ENCODE data around the gene IRF2BP1.

The IRF2BP1 gene

GRCh38 chr19:45881909-45882528 is 3.9 kb downstream of the IRF2BP1 start:
- TF ChIP-seq CTCF (IDR thresholded peaks at IDR 0.05), result no peak
- intact Hi-C loops (cut with DNase I; ENCODE audit: low total_unique reads), result loop anchor here (2.0 to 10.0 kb wide), 3 partner anchors 39 to 133 kb away; partner anchors contain the start of gene RSPH6A
- Histone ChIP-seq H3K36me3 (peaks cover 5 to 14% (median 13%) of the 10 kb centered on the region in 3 donors), H3K4me3 (no peak overlapping the region), H3K27ac (no peak overlapping the region), H3K4me1 (peaks cover 3 to 57% (median 39%) of the 10 kb centered on the region in 4 donors), H3K27me3 (no peaks in the 10 kb centered on the region), H3K9me3 (no peaks in the 10 kb centered on the region)
- no peak for DNase-seq

- intact Hi-C loops (cut with DNase I; ENCODE audit: low total_unique reads), result loop anchor here (2.0 to 10.0 kb wide), 3 partner anchors 40 to 134 kb away; partner anchors contain the start of gene RSPH6A
- Histone ChIP-seq H3K27me3 (no peaks in the 10 kb centered on the region), H3K9me3 (no peaks in the 10 kb centered on the region), H3K4me3 (no peak overlapping the region), H3K36me3 (peaks cover 5 to 14% (median 13%) of the 10 kb centered on the region in 3 donors), H3K27ac (no peak overlapping the region), H3K4me1 (peaks cover 3 to 61% (median 43%) of the 10 kb centered on the region in 4 donors)
- no peak for TF ChIP-seq CTCF (IDR thresholded peaks at IDR 0.05)
- DNase-seq, result no peak
Observed at GRCh38 chr19:45881082-45881908, 4.6 kb downstream of the IRF2BP1 start.

GRCh38 chr19:45879971-45880370 is 6.0 kb downstream of the IRF2BP1 start:
- H3K4me3 ChIP-seq, result no peak overlapping the region
- DNase-seq, result no peak
- no peak for TF ChIP-seq CTCF (IDR thresholded peaks at IDR 0.05)
- H3K9me3 ChIP-seq, result no peaks in the 10 kb centered on the region
- intact Hi-C loops (cut with DNase I; ENCODE audit: low total_unique reads), result loop anchor here (2.0 to 10.0 kb wide), 3 partner anchors 41 to 135 kb away; partner anchors contain the start of gene RSPH6A
- H3K27me3 ChIP-seq, result no peaks in the 10 kb centered on the region
- no peak overlapping the region for H3K27ac ChIP-seq
- peaks cover 1 to 57% (median 37%) of the 10 kb centered on the region in 4 donors for H3K4me1 ChIP-seq
- H3K36me3 ChIP-seq, result peaks cover 5 to 14% (median 12%) of the 10 kb centered on the region in 3 donors

GRCh38 chr19:45879055-45879454 is 6.9 kb downstream of the IRF2BP1 start:
- Histone ChIP-seq H3K27me3 (no peaks in the 10 kb centered on the region), H3K27ac (no peak overlapping the region), H3K36me3 (peaks cover under 1 to 5% (median 3%) of the 10 kb centered on the region in 3 donors), H3K4me3 (no peak overlapping the region), H3K9me3 (no peaks in the 10 kb centered on the region), H3K4me1 (peaks cover 0 to 48% (median 28%) of the 10 kb centered on the region in 4 donors)
- intact Hi-C loops (cut with DNase I; ENCODE audit: low total_unique reads), result no loop called here
- TF ChIP-seq CTCF (IDR thresholded peaks at IDR 0.05), result no peak
- no peak for DNase-seq

GRCh38 chr19:45878043-45878794 is 7.7 kb downstream of the IRF2BP1 start:
- Histone ChIP-seq H3K27ac (no peak overlapping the region), H3K36me3 (no peaks in the 10 kb centered on the region), H3K27me3 (no peaks in the 10 kb centered on the region), H3K4me1 (peaks cover 0 to 39% (median 20%) of the 10 kb centered on the region in 4 donors), H3K4me3 (no peak overlapping the region), H3K9me3 (no peaks in the 10 kb centered on the region)
- intact Hi-C loops (cut with DNase I; ENCODE audit: low total_unique reads), result no loop called here
- DNase-seq, result no peak
- no peak for TF ChIP-seq CTCF (IDR thresholded peaks at IDR 0.05)
